Muscle of leg (tissue), 11 donors: Measurements from ENCODE around the gene ZNF75A. TPM values are rescaled to one million over a fixed set of nuclear protein-coding genes. Genes with fewer than 3 reads are reported as not detected.

Experiments used
- DNase-seq: peaks from one replicate; pipeline ENCODE4 v3.0.0; 2013
- H3K27ac ChIP-seq: one replicate; pipeline ENCODE4 v1.5.1; 2013; ENCODE audit warnings: mild to moderate bottlenecking, low read length, control low read depth
- H3K27me3 ChIP-seq: one replicate; pipeline ENCODE4 v1.6.1; 2013; ENCODE audit warnings: low read length; ENCODE audit not compliant: control insufficient read depth, insufficient read depth
- H3K36me3 ChIP-seq: one replicate; pipeline ENCODE4 v1.6.1; 2013; ENCODE audit warnings: low read length; ENCODE audit not compliant: control insufficient read depth, insufficient read depth
- H3K4me1 ChIP-seq: one replicate; pipeline ENCODE4 v1.6.1; 2013; ENCODE audit warnings: low read length; ENCODE audit not compliant: control insufficient read depth, insufficient read depth
- H3K4me3 ChIP-seq: one replicate; pipeline ENCODE4 v1.5.1; 2013; ENCODE audit warnings: low read length, control low read depth
- H3K9me3 ChIP-seq: replicated peaks from 2 replicates; pipeline ENCODE4 v1.6.1; 2013; ENCODE audit warnings: low read depth, low read length; ENCODE audit not compliant: control insufficient read depth
- WGBS: methylation state at CpG from one replicate; pipeline ENCODE4 v1.1.5; 2013; ENCODE audit warnings: missing lambda C conversion rate; ENCODE audit not compliant: insufficient coverage; 5-methylcytosine and 5-hydroxymethylcytosine counted together
- polyA plus RNA-seq, 8 donors: library from polyadenylated mRNA; unstranded; fragments of 120-200 nt; gene quantifications; one replicate each; pipeline versions ENCODE4 v1.2.1 to v1.2.3, GENCODE V29; 2013; ENCODE audit warnings: inconsistent platforms in 1 of 8, low replicate concordance in 1 of 8; ENCODE audit not compliant: insufficient read length in 8 of 8, insufficient read depth in 1 of 8
- total RNA-seq: library from RNA; stranded (reverse); fragments of 120-200 nt; gene quantifications from one replicate; pipeline ENCODE4 v1.2.4, GENCODE V29; 2013

ZNF75A gene
- total and polyA plus RNA-seq, 9 donors = 20.3 to 33.1 (median 23.6) TPM

DNA sequence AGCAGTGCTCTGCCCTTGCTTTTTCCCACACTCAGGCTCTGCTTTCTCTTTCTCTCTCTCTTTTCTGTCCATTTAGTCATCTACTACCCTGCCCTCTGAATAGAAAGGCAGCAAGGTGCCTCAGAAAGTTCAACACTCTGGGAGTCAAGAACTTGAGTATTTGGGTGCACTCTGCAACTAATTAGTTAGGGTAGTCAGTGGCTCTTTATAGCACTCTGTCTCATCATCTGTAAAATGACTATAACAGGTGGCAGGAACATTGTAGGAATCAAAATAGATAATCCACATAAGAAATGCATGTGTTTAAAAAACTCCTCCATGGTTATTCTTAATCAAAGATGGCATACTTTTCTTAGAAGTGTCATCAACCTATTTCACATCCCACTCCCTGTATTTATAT is 57.6 kb downstream of the ZNF75A start:
- peaks cover 7% of the 10 kb centered on the region for H3K4me1 ChIP-seq
- no peaks in the 10 kb centered on the region for H3K36me3 ChIP-seq
- no peak overlapping the region for H3K4me3 ChIP-seq
- peaks cover 22% of the 10 kb centered on the region for H3K9me3 ChIP-seq
- no peak for DNase-seq
- peaks cover 4% of the 10 kb centered on the region for H3K27me3 ChIP-seq
- no peak overlapping the region for H3K27ac ChIP-seq

DNA sequence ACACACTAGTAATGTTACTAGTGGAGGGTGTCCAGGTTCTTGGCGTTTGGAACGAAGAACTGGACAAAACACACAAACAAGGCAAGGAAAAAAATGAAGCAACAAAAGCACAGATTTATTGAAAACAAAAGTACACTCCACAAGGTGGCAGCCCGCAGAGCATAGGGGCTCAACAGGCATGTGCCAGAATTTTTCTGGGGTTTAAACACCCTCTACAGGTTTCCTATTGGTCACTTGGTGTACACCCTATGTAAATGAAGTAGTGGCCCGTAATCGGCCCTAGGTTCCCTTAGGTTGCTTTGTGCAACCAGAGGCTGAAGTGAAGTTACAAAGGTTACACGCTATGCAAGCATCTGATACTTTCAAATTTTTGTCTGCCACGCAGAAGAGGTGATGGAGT is 58.5 kb downstream of the ZNF75A start:
- Histone ChIP-seq H3K4me3 (no peak overlapping the region), H3K9me3 (peaks cover 22% of the 10 kb centered on the region), H3K27ac (no peak overlapping the region), H3K36me3 (no peaks in the 10 kb centered on the region), H3K4me1 (peaks cover 7% of the 10 kb centered on the region), H3K27me3 (peaks cover 4% of the 10 kb centered on the region)
- no peak for DNase-seq
- 83% methylated on average over 1 of the region's 7 CpGs for WGBS

DNA sequence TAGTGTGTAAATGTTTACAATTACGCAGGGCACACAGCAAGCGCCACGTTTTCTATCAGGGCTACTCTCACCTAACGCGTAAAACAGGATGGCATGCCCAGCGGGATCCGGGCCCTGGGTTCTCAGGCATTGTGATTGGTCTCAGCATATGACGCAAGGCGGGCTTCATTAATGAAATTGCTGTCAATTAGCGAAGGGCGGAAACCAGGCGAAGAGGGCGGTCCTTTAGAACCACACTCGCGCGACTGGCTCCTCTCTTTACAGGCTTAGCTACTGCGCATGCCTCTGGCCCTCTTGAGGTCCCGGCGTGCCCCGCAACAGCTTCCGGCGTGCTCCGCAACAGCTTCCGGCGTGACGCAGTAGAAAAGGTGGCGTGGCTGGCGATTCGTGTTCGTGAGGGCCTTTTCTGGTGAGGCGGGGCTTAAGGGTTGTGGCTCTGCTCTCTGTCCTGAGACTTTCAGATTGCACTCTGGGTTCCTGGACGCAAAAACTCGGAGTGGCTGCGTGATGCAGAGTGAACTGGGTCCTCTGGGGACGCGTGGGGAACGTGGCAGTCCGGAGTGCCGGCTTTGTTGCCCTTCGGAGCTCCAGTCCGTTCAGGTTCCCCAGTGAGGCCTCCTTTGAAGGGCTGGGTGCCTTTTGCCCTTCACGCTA is 59.6 kb downstream of the ZNF75A start:
- peak overlapping the region; percentile 91 for H3K27ac ChIP-seq

More for the DNA sequence above, 59.6 kb downstream of the ZNF75A start:
- Histone ChIP-seq H3K4me1 (peaks cover 7% of the 10 kb centered on the region), H3K9me3 (peaks cover 22% of the 10 kb centered on the region), H3K4me3 (peak overlapping the region; percentile 59), H3K36me3 (no peaks in the 10 kb centered on the region), H3K27me3 (peaks cover 4% of the 10 kb centered on the region)
- WGBS = 14% methylated on average over 34 of the region's 42 CpGs
- DNase-seq = peak; percentile 91

Other genes starting within 250 kb of the ZNF75A start
- 50.2 TPM for gene IL32, start 239.9 kb upstream of the ZNF75A start, total RNA-seq
- gene IL32, start 239.9 kb upstream of the ZNF75A start, polyA plus RNA-seq = 100 to 1,000 TPM in 6 of 8 donors, 10 to 100 TPM in 2; 28.9 to 166 (median 119) TPM
- 0.13 TPM for gene ZSCAN10, start 206.2 kb upstream of the ZNF75A start, total RNA-seq
- under 1 TPM in 6 of 8 donors, not detected in 2; 0.12 to 0.44 (median 0.18) TPM for gene ZSCAN10, start 206.2 kb upstream of the ZNF75A start, polyA plus RNA-seq
- gene ZNF205, start 192.9 kb upstream of the ZNF75A start, total RNA-seq = 14.1 TPM
- 10 to 100 TPM; 12.0 to 15.4 (median 13.3) TPM for gene ZNF205, start 192.9 kb upstream of the ZNF75A start, polyA plus RNA-seq
- 3.1 TPM for gene ZNF213, start 170.5 kb upstream of the ZNF75A start, total RNA-seq
- 10 to 100 TPM in 5 of 8 donors, 1 to 10 TPM in 3; 9.4 to 14.0 (median 11.5) TPM for gene ZNF213, start 170.5 kb upstream of the ZNF75A start, polyA plus RNA-seq
- gene OR1F1, start 117.3 kb upstream of the ZNF75A start, total RNA-seq = not detected
- not detected for gene OR1F1, start 117.3 kb upstream of the ZNF75A start, polyA plus RNA-seq
- gene ZNF200, start 70.3 kb upstream of the ZNF75A start, total RNA-seq = 8.4 TPM
- gene ZNF200, start 70.3 kb upstream of the ZNF75A start, polyA plus RNA-seq = 1 to 10 TPM; 5.3 to 7.7 (median 6.4) TPM
- gene MEFV, start 48.9 kb upstream of the ZNF75A start, total RNA-seq = 0.27 TPM
- under 1 TPM; 0.20 to 0.45 (median 0.31) TPM for gene MEFV, start 48.9 kb upstream of the ZNF75A start, polyA plus RNA-seq
- gene ZNF263, start 22.0 kb upstream of the ZNF75A start, total RNA-seq = 34.9 TPM
- gene ZNF263, start 22.0 kb upstream of the ZNF75A start, polyA plus RNA-seq = 10 to 100 TPM; 23.3 to 30.3 (median 27.4) TPM
- gene TIGD7, start 67 bp upstream of the ZNF75A start, total RNA-seq = 11.0 TPM
- gene TIGD7, start 67 bp upstream of the ZNF75A start, polyA plus RNA-seq = 10 to 100 TPM in 1 of 8 donors, 1 to 10 TPM in 7; 5.5 to 10.4 (median 7.4) TPM
- 0.35 TPM for gene OR2C1, start 50.4 kb downstream of the ZNF75A start, total RNA-seq
- under 1 TPM in 6 of 8 donors, not detected in 2; 0.11 to 0.21 (median 0.18) TPM for gene OR2C1, start 50.4 kb downstream of the ZNF75A start, polyA plus RNA-seq
- 10.8 TPM for gene ZSCAN32, start 95.5 kb downstream of the ZNF75A start, total RNA-seq
- 10 to 100 TPM in 4 of 8 donors, 1 to 10 TPM in 4; 7.0 to 11.1 (median 9.8) TPM for gene ZSCAN32, start 95.5 kb downstream of the ZNF75A start, polyA plus RNA-seq
- 8.3 TPM for gene ZNF174, start 95.7 kb downstream of the ZNF75A start, total RNA-seq
- 1 to 10 TPM; 6.1 to 9.5 (median 7.9) TPM for gene ZNF174, start 95.7 kb downstream of the ZNF75A start, polyA plus RNA-seq
- gene ZNF597, start 138.0 kb downstream of the ZNF75A start, total RNA-seq = 2.3 TPM
- 1 to 10 TPM; 1.6 to 2.4 (median 1.9) TPM for gene ZNF597, start 138.0 kb downstream of the ZNF75A start, polyA plus RNA-seq
- gene NAA60, start 138.2 kb downstream of the ZNF75A start, total RNA-seq = 8.2 TPM
- gene NAA60, start 138.2 kb downstream of the ZNF75A start, polyA plus RNA-seq = 10 to 100 TPM; 26.6 to 37.8 (median 32.4) TPM
- gene C16orf90, start 190.0 kb downstream of the ZNF75A start, total RNA-seq = not detected
- gene C16orf90, start 190.0 kb downstream of the ZNF75A start, polyA plus RNA-seq = not detected
- gene CLUAP1, start 195.5 kb downstream of the ZNF75A start, total RNA-seq = 18.8 TPM
- 10 to 100 TPM; 12.3 to 21.7 (median 18.8) TPM for gene CLUAP1, start 195.5 kb downstream of the ZNF75A start, polyA plus RNA-seq